GM12892 (cell line): ENCODE results near the gene PRIM2. TPM values are rescaled to one million over a fixed set of nuclear protein-coding genes. Genes with fewer than 3 reads are reported as not detected.
"Not testable (repeated sequence)": the region's sequence is repeated elsewhere in the genome, so short reads cannot be mapped to it uniquely, and the experiment has no call there.

Source experiments
- DNase-seq: peaks from one replicate; pipeline ENCODE4 v3.0.0; 2011; ENCODE audit not compliant: insufficient read length
- FAIRE-seq: peaks from 2 replicates; lab custom pipeline; 2011; peaks lifted over from hg19 to GRCh38; lab: Jason Lieb, UNC
- POLR2A ChIP-seq: IDR thresholded peaks from 2 replicates; pipeline ENCODE4 v1.6.1; 2011; ENCODE audit warnings: low read depth, low read length, control low read depth
- POLR2AphosphoS5 ChIP-seq: IDR thresholded peaks from 2 replicates; pipeline ENCODE4 v1.6.1; 2011; ENCODE audit warnings: low read depth, low read length, control low read depth
- TAF1 ChIP-seq: IDR thresholded peaks from 2 replicates; pipeline ENCODE4 v1.6.1; 2011; ENCODE audit warnings: low read depth, mild to moderate bottlenecking, control low read depth, low read length, borderline replicate concordance
- polyA plus RNA-seq: library from polyadenylated mRNA; unstranded; fragments of >200 nt; gene quantifications from one replicate; pipeline ENCODE4 v1.2.1, GENCODE V29; 2012; ENCODE audit warnings: missing spikeins, inconsistent platforms; ENCODE audit not compliant: missing spikeins

Gene PRIM2
- polyA plus RNA-seq: 22.9 TPM

GRCh38 chr6:57317060-57317943, at the start of gene PRIM2:
Gene PRIM2, plus strand, starts transcription at chr6:57317630. Its CDS starts 816 bp downstream, at chr6:57318446.
- TF ChIP-seq POLR2AphosphoS5 (peak; percentile 73; the same call in 1 of the 2 replicates), TAF1 (peak; percentile 99), POLR2A (peak; percentile 78)
- FAIRE-seq: peak; percentile 95
- peak; percentile 51 for DNase-seq

- TF ChIP-seq TAF1: no peak
- TF ChIP-seq POLR2AphosphoS5: no peak
- TF ChIP-seq POLR2A: no peak
- DNase-seq (no peak), FAIRE-seq (no peak)
These were observed 49.2 kb upstream of the PRIM2 start for GRCh38 chr6:57268294-57268640.

- DNase-seq: not testable (repeated sequence)
These were observed 43.2 kb upstream of the PRIM2 start for GRCh38 chr6:57274113-57274824.

GRCh38 chr6:57275384-57275783, 42.0 kb upstream of the PRIM2 start:
- no peak for TF ChIP-seq TAF1
- TF ChIP-seq POLR2A: no peak
- no peak for TF ChIP-seq POLR2AphosphoS5
- FAIRE-seq (no peak), DNase-seq (no peak)

More at GRCh38 chr6:57274113-57274824, 43.2 kb upstream of the PRIM2 start:
- not testable (repeated sequence) for FAIRE-seq

GRCh38 chr6:57276946-57277345, 40.5 kb upstream of the PRIM2 start:
- TF ChIP-seq POLR2AphosphoS5 (no peak), POLR2A (no peak), TAF1 (no peak)
- DNase-seq (no peak), FAIRE-seq (no peak)

GRCh38 chr6:57278570-57278969, 38.9 kb upstream of the PRIM2 start:
- no peak for TF ChIP-seq POLR2AphosphoS5
- no peak for TF ChIP-seq TAF1
- no peak for TF ChIP-seq POLR2A
- DNase-seq: no peak
- no peak for FAIRE-seq

- no peak for FAIRE-seq
These were observed 38.4 kb upstream of the PRIM2 start for GRCh38 chr6:57279013-57279412.

GRCh38 chr6:57283106-57283505, 34.3 kb upstream of the PRIM2 start:
- no peak for TF ChIP-seq POLR2AphosphoS5
- no peak for TF ChIP-seq POLR2A
- no peak for TF ChIP-seq TAF1
- FAIRE-seq (no peak), DNase-seq (no peak)

More at GRCh38 chr6:57279013-57279412, 38.4 kb upstream of the PRIM2 start:
- no peak for TF ChIP-seq POLR2AphosphoS5
- no peak for TF ChIP-seq TAF1
- no peak for TF ChIP-seq POLR2A
- no peak for DNase-seq

- DNase-seq (no peak), FAIRE-seq (no peak)
- no peak for TF ChIP-seq TAF1
- no peak for TF ChIP-seq POLR2A
These were observed 33.4 kb upstream of the PRIM2 start for GRCh38 chr6:57283911-57284455.

- DNase-seq, FAIRE-seq: not testable (repeated sequence)
These were observed 29.3 kb upstream of the PRIM2 start for GRCh38 chr6:57288136-57288535.

GRCh38 chr6:57293472-57293871, 24.0 kb upstream of the PRIM2 start:
- not testable (repeated sequence) for DNase-seq, FAIRE-seq

GRCh38 chr6:57294862-57295445, 22.5 kb upstream of the PRIM2 start:
- TF ChIP-seq POLR2A (no peak), POLR2AphosphoS5 (no peak), TAF1 (no peak)
- FAIRE-seq (no peak), DNase-seq (no peak)
